Left lung (tissue), 10 donors: Measurements from ENCODE around the gene MICAL2. TPM values are rescaled to one million over a fixed set of nuclear protein-coding genes. Genes with fewer than 3 reads are reported as not detected.

Experiments
- ATAC-seq: fragments of 200-7000 bp; cut with Tn5 transposase; one replicate; pipeline ENCODE4 v1.9.1; 2020; ENCODE audit warnings: moderate library complexity
- DNase-seq, 4 donors: peaks; one replicate each; pipeline ENCODE4 v3.0.0-alpha.2; 2013 to 2020
- H3K27ac ChIP-seq, 2 donors: fragments of 200-600 bp; sonication (generic) in 1 of 2; one replicate each; pipeline versions ENCODE4 v1.5.0 to v1.8.0; 2020 to 2021
- H3K27me3 ChIP-seq, 2 donors: fragments of 200-600 bp; sonication (generic) in 1 of 2; one replicate each; pipeline versions ENCODE4 v1.5.0 to v1.8.0; 2020 to 2021
- H3K36me3 ChIP-seq, 2 donors: fragments of 200-600 bp; sonication (generic) in 1 of 2; one replicate each; pipeline versions ENCODE4 v1.5.0 to v1.8.0; 2020 to 2021
- H3K4me1 ChIP-seq, 2 donors: fragments of 200-600 bp; one replicate each; pipeline ENCODE4 v1.8.0; 2021
- H3K4me3 ChIP-seq, 2 donors: fragments of 200-600 bp; sonication (generic) in 1 of 2; one replicate each; pipeline versions ENCODE4 v1.5.0 to v1.8.0; 2020 to 2021; ENCODE audit warnings: mild to moderate bottlenecking in 1 of 2
- H3K9me3 ChIP-seq, 2 donors: fragments of 200-600 bp; sonication (generic) in 1 of 2; one replicate each; pipeline versions ENCODE4 v1.5.0 to v1.8.0; 2020 to 2021
- intact Hi-C, 2 donors: fragments of 100-400 bp; cut with DNase I; formaldehyde crosslinking; loops; one replicate each; pipeline versions ENCODE4 v1.11.2 to v1.14.2; 2022
- polyA plus RNA-seq, 6 donors: library from polyadenylated mRNA; unstranded; fragments of 120-200 nt; gene quantifications; one replicate each; pipeline ENCODE4 v1.2.1, GENCODE V29; 2013; ENCODE audit not compliant: insufficient read length in 6 of 6
- total RNA-seq, 2 donors: library from RNA; stranded (reverse); fragmentation: NEBNext Ultra II Directional; extraction: Animal tissue kit (Norgen Biotek cat#: 25700); gene quantifications; one replicate each; pipeline ENCODE4 v1.2.1, GENCODE V29; 2021
- TF ChIP-seq, protein P1 (sequence below), 2 donors: fragments of 200-600 bp; sonication (generic) in 1 of 2; IDR thresholded peaks; one replicate each; pipeline versions ENCODE4 v1.5.0 to v1.8.0; 2021; ENCODE audit warnings: antibody characterized with exemption in 2 of 2
- donor health status: DM: no; HTN: yes; CAD: no.
- donor health status: DM: no; HTN: no; CAD: no.

The MICAL2 gene
- total and polyA plus RNA-seq, 8 donors: 49.8 to 293 (median 89.4) TPM

- no peak overlapping the region for H3K27ac ChIP-seq
- ATAC-seq (no peak), DNase-seq (no peak)
- no peak overlapping the region for H3K4me3 ChIP-seq
- intact Hi-C loops: no loop called here
- no peaks in the 10 kb centered on the region for H3K9me3 ChIP-seq
- H3K4me1 ChIP-seq: peaks cover 0 to 3% of the 10 kb centered on the region in 2 donors
- no peaks in the 10 kb centered on the region for H3K27me3 ChIP-seq
- TF ChIP-seq, protein P1, sequence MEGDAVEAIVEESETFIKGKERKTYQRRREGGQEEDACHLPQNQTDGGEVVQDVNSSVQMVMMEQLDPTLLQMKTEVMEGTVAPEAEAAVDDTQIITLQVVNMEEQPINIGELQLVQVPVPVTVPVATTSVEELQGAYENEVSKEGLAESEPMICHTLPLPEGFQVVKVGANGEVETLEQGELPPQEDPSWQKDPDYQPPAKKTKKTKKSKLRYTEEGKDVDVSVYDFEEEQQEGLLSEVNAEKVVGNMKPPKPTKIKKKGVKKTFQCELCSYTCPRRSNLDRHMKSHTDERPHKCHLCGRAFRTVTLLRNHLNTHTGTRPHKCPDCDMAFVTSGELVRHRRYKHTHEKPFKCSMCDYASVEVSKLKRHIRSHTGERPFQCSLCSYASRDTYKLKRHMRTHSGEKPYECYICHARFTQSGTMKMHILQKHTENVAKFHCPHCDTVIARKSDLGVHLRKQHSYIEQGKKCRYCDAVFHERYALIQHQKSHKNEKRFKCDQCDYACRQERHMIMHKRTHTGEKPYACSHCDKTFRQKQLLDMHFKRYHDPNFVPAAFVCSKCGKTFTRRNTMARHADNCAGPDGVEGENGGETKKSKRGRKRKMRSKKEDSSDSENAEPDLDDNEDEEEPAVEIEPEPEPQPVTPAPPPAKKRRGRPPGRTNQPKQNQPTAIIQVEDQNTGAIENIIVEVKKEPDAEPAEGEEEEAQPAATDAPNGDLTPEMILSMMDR (IDR thresholded peaks at IDR 0.05): no peak
- peaks cover 0 to 78% of the 10 kb centered on the region in 2 donors for H3K36me3 ChIP-seq
Measured at GRCh38 chr11:12207384-12208150, 97.2 kb downstream of the MICAL2 start.

DNA sequence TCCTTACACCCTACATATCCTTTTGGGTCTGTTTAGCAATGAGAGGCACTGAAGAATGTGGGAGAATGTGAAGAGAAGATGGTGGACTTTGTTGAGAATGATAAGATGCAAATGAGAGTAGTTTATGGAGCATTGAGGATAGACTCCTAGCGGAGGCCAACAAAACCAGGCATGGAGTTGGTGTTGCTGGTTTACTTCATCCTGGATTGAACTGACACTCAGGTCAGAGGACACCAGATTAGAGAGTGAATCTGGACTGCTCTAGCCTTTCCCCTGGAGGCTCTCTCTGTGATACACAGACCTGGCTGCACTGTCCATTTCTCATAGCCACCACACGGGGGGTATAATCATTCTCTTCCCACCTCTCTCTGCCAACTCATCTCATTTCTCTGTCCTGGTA lies 98.7 kb downstream of the MICAL2 start:
- ATAC-seq (no peak), DNase-seq (no peak)
- no peak overlapping the region for H3K4me3 ChIP-seq
- H3K9me3 ChIP-seq: no peaks in the 10 kb centered on the region
- peaks cover 0 to 1% of the 10 kb centered on the region in 2 donors for H3K4me1 ChIP-seq
- TF ChIP-seq, protein P1 (IDR thresholded peaks at IDR 0.05): no peak
- H3K27ac ChIP-seq: no peak overlapping the region
- H3K36me3 ChIP-seq: peaks cover 0 to 89% of the 10 kb centered on the region in 2 donors
- H3K27me3 ChIP-seq: no peaks in the 10 kb centered on the region
- intact Hi-C loops: no loop called here

GRCh38 chr11:12210200-12210599 lies 99.8 kb downstream of the MICAL2 start:
- Histone ChIP-seq H3K36me3 (peaks cover 0 to 87% of the 10 kb centered on the region in 2 donors), H3K27ac (no peak overlapping the region), H3K4me3 (no peak overlapping the region), H3K4me1 (peaks cover 2 to 11% of the 10 kb centered on the region in 2 donors), H3K27me3 (no peaks in the 10 kb centered on the region), H3K9me3 (no peaks in the 10 kb centered on the region)
- no peak for DNase-seq
- intact Hi-C loops: no loop called here
- ATAC-seq: no peak
- TF ChIP-seq, protein P1 (IDR thresholded peaks at IDR 0.05): no peak

DNA sequence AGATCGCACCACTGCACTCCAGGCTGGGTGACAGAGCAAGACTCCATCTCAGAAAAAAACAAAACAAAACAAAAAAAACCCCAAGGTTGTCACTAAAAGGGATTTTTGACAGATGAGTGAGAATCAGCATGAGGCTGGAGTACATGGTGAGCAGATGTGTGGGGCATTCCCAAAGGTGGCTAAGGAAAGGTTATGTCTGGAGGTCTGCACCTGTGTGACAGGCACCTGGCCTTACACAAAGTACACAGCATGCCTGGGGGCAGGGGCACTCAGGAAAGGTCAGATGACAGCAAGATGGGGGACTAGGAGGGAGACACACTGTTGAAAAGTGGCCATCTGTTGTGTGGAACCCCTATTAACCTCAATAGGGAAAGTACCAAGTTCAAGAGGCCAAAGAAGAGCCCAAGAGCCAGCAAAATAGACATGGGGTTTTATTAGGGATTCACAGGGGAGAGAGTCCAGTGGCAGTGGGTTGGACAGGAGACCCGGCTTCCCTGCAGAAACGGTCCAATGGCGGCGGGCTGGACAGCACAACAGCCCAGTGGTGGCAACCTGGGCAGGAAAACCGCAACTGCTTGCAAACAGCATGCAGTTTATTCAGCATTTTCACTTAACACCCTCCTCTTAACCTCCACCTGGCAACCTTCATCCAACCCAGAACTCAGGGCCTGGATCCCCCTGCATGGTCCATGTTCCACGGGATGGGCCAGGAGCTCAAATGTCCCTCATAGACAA lies 101.1 kb downstream of the MICAL2 start:
- no peak for ATAC-seq
- H3K27ac ChIP-seq: no peak overlapping the region
- H3K27me3 ChIP-seq: no peaks in the 10 kb centered on the region
- intact Hi-C loops: no loop called here
- TF ChIP-seq, protein P1 (IDR thresholded peaks at IDR 0.05): no peak
- H3K36me3 ChIP-seq: peaks cover 0 to 80% of the 10 kb centered on the region in 2 donors
- H3K4me3 ChIP-seq: no peak overlapping the region
- DNase-seq: no peak
- H3K4me1 ChIP-seq: peaks cover 8 to 24% of the 10 kb centered on the region in 2 donors
- H3K9me3 ChIP-seq: no peaks in the 10 kb centered on the region

- TF ChIP-seq, protein P1 (IDR thresholded peaks at IDR 0.05): no peak
- Histone ChIP-seq H3K9me3 (no peaks in the 10 kb centered on the region), H3K27ac (no peak overlapping the region), H3K27me3 (no peaks in the 10 kb centered on the region), H3K36me3 (peaks cover 0 to 85% of the 10 kb centered on the region in 2 donors), H3K4me3 (no peak overlapping the region), H3K4me1 (peaks cover 16 to 32% of the 10 kb centered on the region in 2 donors)
- DNase-seq: no peak
- intact Hi-C loops: no loop called here
- ATAC-seq: no peak
Measured at GRCh38 chr11:12212174-12212820, 101.9 kb downstream of the MICAL2 start.
